ENCODE results near the gene ZNF143. TPM values are rescaled to one million over a fixed set of nuclear protein-coding genes. Genes with fewer than 3 reads are reported as not detected.

The ZNF143 gene
- total and polyA plus RNA-seq, 2 of the 13 experiments (the other 11 are each of a cell fraction or from before 2014, with no cell fraction given) = 22.4 to 35.6 TPM

DNA sequence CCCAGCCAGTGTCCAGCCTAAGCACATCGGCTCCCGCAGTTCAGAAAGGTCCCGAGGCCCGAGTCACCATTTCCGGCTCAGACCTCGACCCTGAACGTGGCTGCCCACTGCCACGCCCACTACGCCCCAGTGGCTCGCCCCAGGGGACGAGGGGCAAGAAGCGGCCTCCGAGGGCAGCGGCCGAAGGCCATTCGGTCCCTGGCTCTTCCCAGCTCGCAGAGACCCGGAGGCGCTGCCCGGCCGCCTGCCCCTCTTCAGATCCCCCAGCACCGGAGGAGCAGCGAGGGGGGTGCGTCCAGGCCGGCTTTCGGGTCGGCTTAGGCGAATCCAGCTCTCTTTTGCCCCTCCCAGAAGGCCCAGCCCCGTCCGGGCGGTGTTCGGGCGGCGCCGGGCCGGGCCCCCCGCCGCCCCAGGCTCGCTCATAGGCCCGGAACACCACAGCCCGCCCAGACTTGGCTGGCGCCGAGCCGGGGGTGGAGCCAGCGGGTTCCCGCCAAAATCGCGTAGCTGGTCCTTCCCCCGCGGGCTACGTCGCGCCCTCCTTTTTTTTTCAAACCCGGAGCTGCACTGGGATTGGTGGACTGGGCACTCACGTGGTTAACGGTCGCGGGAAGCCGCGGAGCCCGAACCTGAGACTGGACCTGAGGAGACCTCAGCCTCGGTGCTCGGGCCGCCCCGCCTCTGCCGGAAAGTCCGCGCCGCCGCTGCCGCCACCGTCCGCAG, 112.4 kb downstream of the ZNF143 start, which contains the start of gene WEE1 (continued):
- TF ChIP-seq ZNF740 (CRISPR knock-in tag; IDR thresholded peaks at IDR 0.05) = 0 out of 2 replicates have a peak, but pooled peaks have one; percentile 23
- TF ChIP-seq KLF9 (CRISPR knock-in tag; IDR thresholded peaks at IDR 0.05; ENCODE audit: low read depth) = peak; percentile 98
- no peak; the same call in 1 of the 2 replicates for TF ChIP-seq ZNF281 (CRISPR knock-in tag; IDR thresholded peaks at IDR 0.05; ENCODE audit: borderline replicate concordance)
- TF ChIP-seq RBM39 (IDR thresholded peaks at IDR 0.05; ENCODE audit: low read depth, low read length, poor library complexity, severe bottlenecking) = peak; percentile 86
- TF ChIP-seq KLF16 (CRISPR knock-in tag; IDR thresholded peaks at IDR 0.05) = peak; percentile 16 to 97; a peak in 2 of 4 replicates
- TF ChIP-seq ZNF235 (CRISPR knock-in tag; IDR thresholded peaks at IDR 0.05; ENCODE audit: borderline replicate concordance) = peak; percentile 85; the same call in 1 of the 2 replicates
- TF ChIP-seq ZNF777 (CRISPR knock-in tag; IDR thresholded peaks at IDR 0.05) = peak; percentile 16; the same call in 1 of the 2 replicates
- TF ChIP-seq, protein P1, sequence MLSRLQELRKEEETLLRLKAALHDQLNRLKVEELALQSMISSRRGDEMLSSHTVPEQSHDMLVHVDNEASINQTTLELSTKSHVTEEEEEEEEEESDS (CRISPR knock-in tag; IDR thresholded peaks at IDR 0.05; ENCODE audit: borderline replicate concordance) = peak; percentile 78; the same call in 1 of the 2 replicates
- peak; percentile 97 for TF ChIP-seq ZMYM4 (CRISPR knock-in tag; IDR thresholded peaks at IDR 0.05)
- peak; percentile 44; the same call in 1 of the 2 replicates for TF ChIP-seq NCOA2 (CRISPR knock-in tag; IDR thresholded peaks at IDR 0.05)
- no peak for TF ChIP-seq ZBTB49 (CRISPR knock-in tag; IDR thresholded peaks at IDR 0.05; ENCODE audit: borderline replicate concordance)
- TF ChIP-seq ZFP90 (CRISPR knock-in tag; IDR thresholded peaks at IDR 0.05; ENCODE audit: borderline replicate concordance) = peak; percentile 95; the same call in 1 of the 2 replicates
- TF ChIP-seq GZF1 (CRISPR knock-in tag; IDR thresholded peaks at IDR 0.05) = 0 out of 2 replicates have a peak, but pooled peaks have one; percentile 41
- TF ChIP-seq ZNF747 (CRISPR knock-in tag; IDR thresholded peaks at IDR 0.05; ENCODE audit: borderline replicate concordance) = 0 out of 2 replicates have a peak, but pooled peaks have one; percentile 23
- TF ChIP-seq ZNF34 (CRISPR knock-in tag; IDR thresholded peaks at IDR 0.05; ENCODE audit: borderline replicate concordance) = peak; percentile 88
- peak; percentile 99 for TF ChIP-seq ZBED4 (CRISPR knock-in tag; IDR thresholded peaks at IDR 0.05; ENCODE audit: borderline replicate concordance)
- TF ChIP-seq ESRRA (CRISPR knock-in tag; IDR thresholded peaks at IDR 0.05; ENCODE audit: low read depth) = peak; percentile 74
